GM04503 (cell line): ENCODE data around the gene CTNND1.
A peak's percentile ranks its signal among the peaks of the same experiment; 100 is the strongest.
"Not testable (repeated sequence)": the region's sequence is repeated elsewhere in the genome, so short reads cannot be mapped to it uniquely, and the experiment has no call there.

Experiments used
- DNase-seq: peaks from one replicate; pipeline ENCODE4 v3.0.0-alpha.2; 2012; ENCODE audit warnings: low read depth

The CTNND1 gene, protein sequence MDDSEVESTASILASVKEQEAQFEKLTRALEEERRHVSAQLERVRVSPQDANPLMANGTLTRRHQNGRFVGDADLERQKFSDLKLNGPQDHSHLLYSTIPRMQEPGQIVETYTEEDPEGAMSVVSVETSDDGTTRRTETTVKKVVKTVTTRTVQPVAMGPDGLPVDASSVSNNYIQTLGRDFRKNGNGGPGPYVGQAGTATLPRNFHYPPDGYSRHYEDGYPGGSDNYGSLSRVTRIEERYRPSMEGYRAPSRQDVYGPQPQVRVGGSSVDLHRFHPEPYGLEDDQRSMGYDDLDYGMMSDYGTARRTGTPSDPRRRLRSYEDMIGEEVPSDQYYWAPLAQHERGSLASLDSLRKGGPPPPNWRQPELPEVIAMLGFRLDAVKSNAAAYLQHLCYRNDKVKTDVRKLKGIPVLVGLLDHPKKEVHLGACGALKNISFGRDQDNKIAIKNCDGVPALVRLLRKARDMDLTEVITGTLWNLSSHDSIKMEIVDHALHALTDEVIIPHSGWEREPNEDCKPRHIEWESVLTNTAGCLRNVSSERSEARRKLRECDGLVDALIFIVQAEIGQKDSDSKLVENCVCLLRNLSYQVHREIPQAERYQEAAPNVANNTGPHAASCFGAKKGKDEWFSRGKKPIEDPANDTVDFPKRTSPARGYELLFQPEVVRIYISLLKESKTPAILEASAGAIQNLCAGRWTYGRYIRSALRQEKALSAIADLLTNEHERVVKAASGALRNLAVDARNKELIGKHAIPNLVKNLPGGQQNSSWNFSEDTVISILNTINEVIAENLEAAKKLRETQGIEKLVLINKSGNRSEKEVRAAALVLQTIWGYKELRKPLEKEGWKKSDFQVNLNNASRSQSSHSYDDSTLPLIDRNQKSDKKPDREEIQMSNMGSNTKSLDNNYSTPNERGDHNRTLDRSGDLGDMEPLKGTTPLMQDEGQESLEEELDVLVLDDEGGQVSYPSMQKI

DNA sequence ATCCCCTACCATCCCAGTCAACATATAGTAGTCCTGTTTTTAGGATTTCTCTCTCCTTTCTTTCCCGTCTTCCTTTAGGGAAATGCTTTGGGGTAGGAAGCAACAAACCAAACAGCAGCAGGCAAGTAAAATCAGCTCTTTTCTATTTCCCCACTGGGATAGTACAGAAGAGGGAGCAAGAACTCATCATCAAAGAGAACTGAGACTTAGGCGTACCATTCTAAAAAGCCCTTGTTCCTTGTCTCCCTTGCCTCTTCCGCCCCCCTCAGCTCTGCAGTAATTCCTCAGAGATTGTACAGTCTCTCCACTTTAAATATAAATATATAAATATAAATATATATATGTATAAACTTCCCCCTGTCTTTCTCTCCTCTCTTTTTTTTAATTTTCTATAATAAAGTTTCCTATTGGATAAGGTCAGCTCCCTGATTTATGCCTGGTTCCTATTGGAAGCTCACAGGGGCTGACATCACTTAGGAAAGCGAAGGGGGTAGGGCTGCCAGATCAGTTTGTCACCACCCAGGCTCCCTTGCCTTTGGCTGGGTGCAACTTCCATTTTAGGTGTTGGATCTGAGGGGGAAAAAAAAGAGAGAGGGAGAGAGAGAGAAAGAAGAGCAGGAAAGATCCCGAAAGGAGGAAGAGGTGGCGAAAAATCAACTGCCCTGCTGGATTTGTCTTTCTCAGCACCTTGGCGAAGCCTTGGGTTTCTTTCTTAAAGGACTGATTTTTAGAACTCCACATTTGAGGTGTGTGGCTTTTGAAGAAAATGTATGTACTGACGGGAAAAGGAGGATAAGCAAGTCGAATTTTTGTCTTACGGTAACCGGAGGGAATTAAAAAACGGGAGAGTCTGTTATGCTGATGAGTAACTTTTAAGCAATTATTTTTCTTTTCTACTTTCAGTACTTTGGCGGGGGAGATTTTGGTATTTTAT is at the start of gene CTNND1:
Gene CTNND1 (plus strand): TSS at position 502 of the 934 bp plus-strand sequence. CDS start 29,677 bp downstream, outside the sequence.
- peak; percentile 89 for DNase-seq

DNA sequence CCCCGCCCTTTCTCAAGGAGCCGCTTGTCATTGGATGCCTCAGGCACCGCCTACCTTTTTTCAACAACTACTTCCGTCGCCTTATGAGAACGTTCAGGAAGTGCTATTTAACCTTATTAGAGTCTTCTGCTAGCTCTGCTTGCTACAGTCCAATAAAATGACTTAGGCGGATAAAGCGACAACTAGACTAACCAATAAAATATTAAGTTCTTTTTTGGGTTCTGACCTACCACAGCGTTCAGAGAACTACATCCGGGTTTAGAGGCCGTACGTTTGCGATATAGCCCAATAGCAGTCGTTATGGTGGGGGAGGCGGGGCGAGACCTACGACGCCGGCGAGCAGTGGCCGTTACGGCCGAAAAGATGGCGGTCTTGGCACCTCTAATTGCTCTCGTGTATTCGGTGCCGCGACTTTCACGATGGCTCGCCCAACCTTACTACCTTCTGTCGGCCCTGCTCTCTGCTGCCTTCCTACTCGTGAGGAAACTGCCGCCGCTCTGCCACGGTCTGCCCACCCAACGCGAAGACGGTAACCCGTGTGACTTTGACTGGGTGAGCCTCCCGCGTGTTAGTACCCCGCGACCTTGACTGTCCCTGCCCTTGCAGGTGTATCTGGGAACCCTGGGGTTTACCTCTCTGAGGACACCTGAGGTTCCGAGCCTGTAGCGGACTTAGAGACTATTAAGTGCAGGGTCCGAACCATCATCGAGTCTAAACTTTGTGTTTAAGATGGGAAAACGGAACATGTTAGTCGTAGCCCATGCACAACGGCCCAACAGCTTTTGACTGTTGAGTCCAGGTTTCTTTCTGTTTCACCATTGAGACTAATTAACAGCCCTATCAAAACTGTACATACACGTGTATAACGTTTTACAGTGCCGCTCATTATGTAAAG is 49.1 kb upstream of the CTNND1 start, which contains the start of gene TMX2:
Gene TMX2 (plus strand): TSS at position 338 of the 895 bp plus-strand sequence. CDS start 26 bp downstream, at position 364.
- DNase-seq: peak; percentile 99

DNA sequence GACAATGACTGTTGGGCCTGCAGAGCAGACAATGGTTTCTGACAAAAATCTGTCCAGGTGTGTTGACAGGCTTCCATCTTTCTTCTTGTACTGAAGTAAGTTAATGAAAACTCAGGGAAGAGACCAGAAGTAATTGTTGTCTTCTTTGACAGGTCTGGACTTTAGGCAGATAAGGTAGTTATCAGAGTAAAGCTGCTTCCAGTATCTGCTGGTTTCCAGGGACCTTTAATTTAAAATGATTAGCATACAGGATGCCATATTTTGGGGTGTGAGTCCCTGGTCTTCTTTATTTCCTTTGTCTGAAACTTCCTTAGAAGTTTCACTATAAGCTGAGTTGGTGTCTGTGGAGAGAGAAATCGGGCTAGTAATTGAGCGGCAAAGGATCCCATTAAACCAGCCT is 47.8 kb upstream of the CTNND1 start:
- DNase-seq: no peak

DNA sequence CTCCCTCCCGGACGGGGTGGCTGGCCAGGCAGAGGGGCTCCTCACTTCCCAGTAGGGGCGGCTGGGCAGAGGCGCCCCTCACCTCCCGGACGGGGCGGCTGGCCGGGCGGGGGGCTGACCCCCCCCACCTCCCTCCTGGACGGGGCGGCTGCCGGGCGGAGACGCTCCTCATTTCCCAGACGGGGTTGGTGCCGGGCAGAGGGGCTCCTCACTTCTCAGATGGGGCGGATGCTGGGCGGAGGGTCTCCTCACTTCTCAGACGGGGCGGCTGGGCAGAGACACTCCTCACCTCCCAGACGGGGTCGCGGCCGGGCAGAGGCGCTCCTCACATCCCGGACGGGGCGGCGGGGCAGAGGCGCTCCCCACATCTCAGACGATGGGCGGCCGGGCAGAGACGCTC is 44.9 kb upstream of the CTNND1 start:
- DNase-seq: not testable (repeated sequence)

DNA sequence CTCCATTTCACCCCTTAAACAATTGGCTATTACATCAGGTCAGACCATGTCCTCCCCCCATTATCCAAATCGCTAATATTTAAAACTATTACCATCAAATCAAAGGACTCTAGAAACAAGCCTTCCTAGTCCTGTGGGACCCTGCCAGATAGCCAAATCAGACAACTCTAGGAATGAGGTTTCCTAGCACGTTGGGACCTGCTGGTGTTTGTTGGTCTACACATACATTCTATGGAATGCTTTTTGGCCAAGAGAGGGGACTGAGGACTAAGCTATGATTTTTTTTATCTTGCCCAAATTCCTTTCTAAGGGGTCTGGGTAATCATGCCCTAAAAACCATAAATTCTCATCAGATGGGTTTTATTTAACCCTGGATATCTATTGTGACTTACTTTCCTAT is 34.4 kb upstream of the CTNND1 start:
- no peak for DNase-seq

DNA sequence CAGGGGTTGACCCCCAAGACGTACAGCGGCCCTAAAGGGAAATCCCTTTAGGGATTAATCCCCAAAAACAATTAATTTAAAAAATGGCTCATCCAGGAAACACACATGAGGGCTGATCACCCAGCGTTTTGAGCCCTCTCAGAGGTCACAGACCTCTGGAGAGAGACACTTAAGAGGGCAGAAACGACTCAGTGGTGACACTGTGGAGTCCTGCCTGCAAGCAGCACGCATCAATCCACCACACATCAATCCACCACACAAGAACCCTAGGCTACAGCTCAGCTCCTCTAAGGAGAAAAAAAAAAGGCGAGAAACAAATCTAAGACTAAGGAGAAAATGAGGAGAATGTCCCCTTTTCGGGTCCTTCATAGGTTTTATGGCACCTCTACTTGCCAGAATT is 32.8 kb upstream of the CTNND1 start:
- DNase-seq: no peak

DNA sequence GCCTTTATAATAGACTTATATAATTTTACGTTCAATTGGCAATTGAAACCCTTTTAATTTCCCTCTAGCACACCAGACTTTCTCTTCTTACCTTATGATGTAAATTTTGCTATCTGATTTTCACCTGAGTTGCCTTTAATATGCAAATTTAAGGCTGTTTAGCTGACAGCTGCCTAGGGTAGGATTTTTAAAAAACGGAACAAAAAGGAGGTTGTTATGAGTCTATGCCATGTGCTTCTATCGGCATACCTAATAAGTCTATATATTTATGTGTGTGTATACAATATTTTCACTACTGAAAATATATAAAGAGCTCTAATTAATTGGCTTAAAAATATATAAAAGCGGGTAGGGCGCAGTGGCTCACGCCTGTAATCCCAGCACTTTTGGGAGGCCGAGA is 32.1 kb upstream of the CTNND1 start:
- no peak for DNase-seq

DNA sequence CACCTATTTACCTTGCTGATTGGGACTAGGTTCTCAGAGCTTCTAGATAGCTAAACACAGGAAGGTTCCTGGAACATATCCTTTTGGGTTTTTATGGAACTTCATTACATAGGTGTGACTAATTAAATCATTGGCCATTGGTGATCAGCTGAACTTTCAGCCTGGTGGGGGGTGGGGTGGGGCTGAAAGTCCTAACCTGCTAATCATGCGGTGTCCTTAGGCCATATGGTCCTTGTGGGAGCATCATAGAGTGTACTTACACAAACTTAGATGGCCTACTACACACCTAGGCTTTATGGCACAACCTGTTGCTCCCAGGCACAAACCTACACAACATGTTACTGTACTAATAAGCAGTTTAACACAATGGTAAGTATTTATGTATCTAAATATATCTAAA is 28.9 kb upstream of the CTNND1 start:
- DNase-seq: no peak

DNA sequence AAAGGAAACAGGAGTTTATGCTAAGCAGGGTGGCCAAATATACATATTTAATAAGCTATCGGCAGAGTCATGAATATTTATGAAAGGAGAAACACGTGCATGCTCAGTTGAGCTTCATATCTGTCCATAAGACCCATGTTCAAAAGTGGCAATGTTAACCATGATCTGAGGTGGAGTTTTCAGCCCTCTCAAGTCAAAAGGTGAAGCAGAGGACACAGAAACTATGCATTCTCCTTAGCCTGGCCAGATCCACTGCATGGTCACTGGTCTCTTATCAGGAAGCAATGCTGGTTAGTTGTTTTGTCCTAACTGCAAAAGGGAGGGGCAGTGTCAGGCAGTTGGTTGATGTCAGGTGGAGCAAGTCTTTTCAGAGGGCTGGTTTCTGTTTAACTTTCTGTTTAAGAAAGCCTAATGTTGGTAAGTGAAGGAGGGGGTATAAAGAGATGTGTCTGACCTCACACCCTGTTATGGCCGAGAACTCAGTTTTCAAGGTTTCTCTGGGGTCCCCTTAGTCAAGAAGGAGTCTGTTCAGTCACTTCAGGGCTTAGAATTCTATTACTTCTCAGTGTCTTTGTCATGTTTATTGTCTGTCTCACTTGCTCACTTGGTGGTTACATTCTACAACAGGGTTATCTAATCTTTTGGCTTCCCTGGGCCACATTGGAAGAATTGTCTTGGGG is 25.8 kb upstream of the CTNND1 start:
- DNase-seq: no peak

DNA sequence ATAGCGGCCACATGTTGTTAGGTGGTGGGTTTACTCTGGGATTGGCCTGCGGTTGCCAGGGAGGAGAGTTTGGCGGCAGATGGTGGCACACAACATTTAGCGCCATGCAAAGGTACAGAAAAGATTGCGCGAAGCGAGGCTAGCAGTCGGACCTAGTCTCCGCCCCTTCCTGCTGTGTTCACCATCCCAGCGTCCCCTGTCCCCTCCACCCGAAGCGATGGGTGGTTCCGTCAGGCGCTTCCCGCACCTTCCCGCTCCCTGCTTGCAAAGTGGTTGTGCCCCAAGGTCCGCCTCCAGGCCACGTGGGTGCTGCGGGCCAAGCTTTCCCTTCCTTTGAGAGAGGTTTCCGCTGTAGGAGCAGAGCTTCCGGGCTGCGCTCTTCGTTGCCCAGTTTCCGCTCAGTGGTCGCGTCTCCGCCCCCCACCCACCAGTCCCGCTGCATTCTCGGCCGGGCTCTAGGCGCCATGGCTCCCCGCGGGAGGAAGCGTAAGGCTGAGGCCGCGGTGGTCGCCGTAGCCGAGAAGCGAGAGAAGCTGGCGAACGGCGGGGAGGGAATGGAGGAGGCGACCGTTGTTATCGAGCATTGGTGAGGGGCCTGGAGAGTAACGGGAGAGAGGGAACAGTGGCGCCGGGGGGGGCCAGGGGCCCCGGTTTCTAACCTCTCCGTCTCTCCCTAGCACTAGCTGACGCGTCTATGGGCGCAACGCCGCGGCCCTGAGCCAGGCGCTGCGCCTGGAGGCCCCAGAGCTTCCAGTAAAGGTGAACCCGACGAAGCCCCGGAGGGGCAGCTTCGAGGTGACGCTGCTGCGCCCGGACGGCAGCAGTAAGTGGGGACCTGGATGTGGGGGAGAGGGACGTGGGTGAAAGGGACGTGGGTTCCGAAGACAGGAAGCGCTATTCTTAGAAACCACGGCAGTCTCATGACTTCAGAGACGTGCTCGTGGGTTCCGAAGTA is 20.2 kb upstream of the CTNND1 start, which contains the start of gene SELENOH:
Gene SELENOH (plus strand): TSS at position 360 of the 955 bp plus-strand sequence. CDS start 105 bp downstream, at position 465.
- peak; percentile 80 for DNase-seq

DNA sequence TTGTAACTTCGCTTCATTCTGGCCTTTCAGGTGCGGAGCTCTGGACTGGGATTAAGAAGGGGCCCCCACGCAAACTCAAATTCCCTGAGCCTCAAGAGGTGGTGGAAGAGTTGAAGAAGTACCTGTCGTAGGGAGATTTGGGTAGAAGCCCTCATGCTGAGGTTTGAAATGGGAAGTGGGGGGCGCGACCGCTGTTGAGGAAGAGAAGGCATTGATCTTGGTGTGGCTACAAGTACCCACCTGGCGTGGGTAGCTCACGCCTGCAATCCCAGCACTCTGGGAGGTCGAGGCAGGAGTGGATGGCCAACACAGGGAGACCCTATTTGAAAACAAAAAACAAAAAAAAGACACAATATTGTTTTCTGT is 19.5 kb upstream of the CTNND1 start:
- no peak for DNase-seq

DNA sequence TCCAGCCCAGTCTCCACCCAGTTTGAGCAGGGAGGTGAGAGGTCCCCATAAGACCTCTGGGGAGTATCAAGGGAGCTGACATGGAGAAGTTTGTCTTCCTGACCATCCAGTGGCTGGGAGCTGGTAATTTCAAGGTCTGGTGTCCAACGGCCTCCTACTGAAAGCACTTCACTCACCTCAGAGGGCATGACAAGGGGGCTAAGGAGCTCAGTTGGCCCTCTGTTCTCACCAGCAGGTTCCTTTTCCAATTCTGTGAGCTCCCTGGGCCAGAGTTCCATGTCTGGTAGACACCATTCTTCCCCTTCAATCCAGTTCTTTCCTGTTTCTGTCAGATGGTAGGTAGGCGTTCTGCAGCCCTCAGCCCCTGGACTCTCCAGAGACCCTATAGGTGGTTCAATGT is 17.2 kb upstream of the CTNND1 start:
- no peak for DNase-seq

DNA sequence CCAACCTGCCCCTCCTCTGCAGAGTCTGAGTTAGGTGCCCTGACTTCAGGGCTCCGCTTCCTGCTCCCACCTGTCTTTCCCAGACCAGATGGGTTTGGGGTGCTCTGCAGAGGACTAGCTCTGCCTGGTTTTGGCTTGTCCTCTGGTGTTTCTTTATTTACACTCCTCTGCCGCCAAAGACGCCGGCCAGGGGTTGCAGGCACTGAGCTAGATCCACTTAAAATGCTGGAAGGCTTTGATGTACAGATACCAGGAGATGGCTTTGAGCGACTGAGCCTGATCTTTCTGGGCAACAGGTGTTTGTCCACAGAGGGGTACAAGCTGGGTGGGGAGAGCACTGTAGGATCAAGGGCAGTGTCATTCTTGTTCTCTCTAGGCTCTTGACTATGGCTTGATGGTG is 16.4 kb upstream of the CTNND1 start:
- no peak for DNase-seq

DNA sequence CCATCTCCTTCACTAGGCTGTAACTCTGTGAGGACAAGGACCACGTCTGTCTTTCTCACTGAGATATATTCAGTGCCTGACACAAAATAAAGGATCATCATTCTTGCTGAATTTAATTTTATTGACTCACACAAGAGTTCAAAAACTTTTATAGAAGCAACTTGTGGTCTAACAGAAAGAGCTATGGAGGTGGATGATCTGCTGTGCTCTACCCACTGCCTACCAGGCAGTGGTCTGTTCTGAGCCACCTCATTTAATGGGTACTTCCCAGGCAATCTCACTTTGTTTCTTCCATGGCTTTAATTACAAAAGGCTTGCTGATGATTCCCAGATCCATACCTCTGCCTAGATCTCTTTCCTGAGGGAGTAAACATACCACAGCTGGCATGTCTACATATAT is 14.7 kb upstream of the CTNND1 start:
- no peak for DNase-seq

DNA sequence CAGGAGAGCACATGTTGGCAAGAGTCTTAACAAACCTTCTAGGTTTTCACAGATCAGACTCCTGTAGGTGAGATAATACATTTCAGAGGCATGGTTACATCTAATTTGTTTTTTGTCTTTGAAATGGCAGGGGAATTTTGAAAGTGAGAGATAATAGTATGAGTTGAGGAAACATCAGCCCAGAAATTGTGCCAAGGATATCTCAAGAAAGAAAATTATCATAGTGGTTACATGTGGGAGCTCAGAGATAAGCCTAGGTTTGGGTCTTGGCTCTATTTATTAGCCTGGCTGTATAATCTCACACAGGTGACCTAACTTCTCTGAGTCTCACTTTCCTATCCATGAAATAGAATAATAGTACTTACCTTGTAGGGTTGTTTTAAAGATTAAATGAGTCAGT is 10.4 kb upstream of the CTNND1 start:
- DNase-seq: no peak

DNA sequence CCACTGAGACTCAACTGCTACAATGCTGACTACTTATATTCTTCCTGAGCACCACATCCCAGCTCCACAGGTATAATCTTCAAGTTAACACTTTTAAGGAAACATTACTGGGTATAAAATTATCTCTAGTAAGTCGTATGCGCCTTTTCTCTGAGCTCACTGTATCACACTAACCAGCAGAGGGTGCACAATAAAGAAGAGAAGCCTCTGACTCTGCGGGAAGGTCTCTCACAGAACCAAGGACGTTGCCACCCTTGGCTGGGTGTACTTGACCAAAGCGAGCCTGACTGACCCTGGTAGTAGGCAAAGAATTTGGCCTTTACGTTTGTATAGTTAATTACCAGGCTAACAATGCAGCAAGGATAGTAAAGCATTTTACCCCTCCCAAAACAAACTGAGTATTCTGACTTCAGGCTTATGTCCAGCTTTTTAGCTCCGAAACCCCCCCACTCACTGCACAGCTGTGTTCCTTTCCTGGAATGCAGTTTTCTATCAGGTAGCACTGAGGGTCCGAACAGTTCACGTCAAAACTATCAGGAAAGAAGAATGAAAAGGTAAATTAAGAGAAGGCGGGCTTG is 9.8 kb upstream of the CTNND1 start, which contains the start of gene BTBD18:
Gene BTBD18 (minus strand): TSS at position 144 of the 578 bp plus-strand sequence. CDS start 631 bp downstream, outside the sequence.
- no peak for DNase-seq

DNA sequence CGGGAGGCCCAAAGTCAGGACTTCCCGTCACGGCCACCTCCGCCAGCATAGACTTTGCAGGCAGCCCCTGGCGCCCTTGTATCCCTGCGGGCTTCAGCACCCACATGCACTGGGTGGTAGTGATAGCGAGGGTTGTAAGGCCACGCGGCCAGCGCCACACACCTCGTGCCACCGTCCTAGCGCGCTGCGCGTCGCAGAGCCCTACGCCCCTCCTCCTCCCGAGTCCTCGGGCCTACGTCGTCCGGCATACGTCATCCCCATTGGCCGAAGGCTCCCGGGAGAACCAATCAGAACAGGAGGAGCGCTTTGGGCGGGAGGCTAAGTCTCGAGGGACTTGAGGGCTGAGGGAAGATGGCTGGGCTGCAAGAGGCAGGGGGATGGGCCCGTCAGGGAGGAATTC is 8.6 kb upstream of the CTNND1 start:
- no peak for DNase-seq

DNA sequence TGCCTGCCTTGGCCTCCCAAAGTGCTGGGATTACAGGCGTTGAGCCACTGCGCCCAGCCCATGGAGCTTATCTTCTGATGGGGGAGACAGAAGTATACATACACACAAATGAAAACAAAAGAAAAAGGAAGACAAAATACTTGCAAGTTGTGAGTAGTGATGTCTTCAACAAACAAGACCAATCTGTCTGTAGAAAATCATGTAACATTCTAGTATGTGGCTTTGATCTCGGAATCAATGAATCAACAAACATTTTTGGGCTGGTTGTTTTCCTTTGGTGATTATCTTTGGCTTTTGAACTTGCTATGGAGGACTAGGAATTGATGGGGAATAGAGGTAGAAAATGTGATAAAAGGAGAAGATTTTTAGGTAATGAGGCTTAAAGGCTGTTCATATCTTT is 3.4 kb upstream of the CTNND1 start:
- DNase-seq: no peak
